ENCODE data around the gene CDH10. TPM values are rescaled to one million over a fixed set of nuclear protein-coding genes. Genes with fewer than 3 reads are reported as not detected.

The CDH10 gene
- polyA plus RNA-seq, 1 of the 3 experiments (the other 2 are of a cell fraction) = 0.10 TPM

DNA sequence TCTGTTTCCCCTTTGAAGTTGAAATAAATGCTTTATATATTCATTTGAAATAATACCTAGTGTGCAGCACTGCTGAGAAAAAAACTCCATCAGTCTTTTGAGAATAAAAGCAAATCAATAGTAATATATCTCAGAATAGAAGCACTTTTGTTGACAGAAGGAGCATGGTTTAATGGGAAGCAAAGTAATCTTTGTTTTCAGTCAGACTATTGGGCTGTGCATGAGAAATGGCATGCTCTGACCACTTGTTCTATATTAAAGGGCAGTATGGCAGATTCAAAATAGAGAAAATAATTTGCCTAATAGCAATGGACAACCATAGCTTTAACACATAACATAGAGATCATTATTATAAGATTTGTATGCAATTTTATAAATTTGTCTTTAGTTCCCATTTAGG is 12.4 kb downstream of the CDH10 start:
- Histone ChIP-seq H3K9ac (no peak overlapping the region), H3K4me2 (no peak overlapping the region), H3K9me3 (no peaks in the 10 kb centered on the region), H3K79me2 (ENCODE audit: insufficient read depth) (no peaks in the 10 kb centered on the region), H3K27ac (ENCODE audit: low read depth in 2 of 2, low read length in 1 of 2) (no peak overlapping the region), H3K4me1 (ENCODE audit: control insufficient read depth in 1 of 2, insufficient read depth in 2 of 2, low read depth in 1 of 2, low read length in 1 of 2) (no peaks in the 10 kb centered on the region), H3K4me3 (ENCODE audit: low read depth in 2 of 2, low read length in 1 of 2) (no peak overlapping the region), H3K36me3 (replicated peaks in 1 of 2; ENCODE audit: control insufficient read depth in 1 of 2, insufficient read depth in 2 of 2, low read length in 1 of 2) (no peaks in the 10 kb centered on the region), H3F3A (replicated peaks; ENCODE audit: insufficient read depth) (no peaks in the 10 kb centered on the region), H4K20me1 (ENCODE audit: insufficient read depth) (no peaks in the 10 kb centered on the region), H3K9me2 (no peaks in the 10 kb centered on the region), H2AFZ (ENCODE audit: low read depth) (no peak overlapping the region), H3K27me3 (ENCODE audit: insufficient read depth) (no peaks in the 10 kb centered on the region)
- TF ChIP-seq, protein P1, sequence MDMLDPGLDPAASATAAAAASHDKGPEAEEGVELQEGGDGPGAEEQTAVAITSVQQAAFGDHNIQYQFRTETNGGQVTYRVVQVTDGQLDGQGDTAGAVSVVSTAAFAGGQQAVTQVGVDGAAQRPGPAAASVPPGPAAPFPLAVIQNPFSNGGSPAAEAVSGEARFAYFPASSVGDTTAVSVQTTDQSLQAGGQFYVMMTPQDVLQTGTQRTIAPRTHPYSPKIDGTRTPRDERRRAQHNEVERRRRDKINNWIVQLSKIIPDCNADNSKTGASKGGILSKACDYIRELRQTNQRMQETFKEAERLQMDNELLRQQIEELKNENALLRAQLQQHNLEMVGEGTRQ (IDR thresholded peaks at IDR 0.05; ENCODE audit: borderline replicate concordance, low read depth, low read length) = no peak
- TF ChIP-seq, protein P2, sequence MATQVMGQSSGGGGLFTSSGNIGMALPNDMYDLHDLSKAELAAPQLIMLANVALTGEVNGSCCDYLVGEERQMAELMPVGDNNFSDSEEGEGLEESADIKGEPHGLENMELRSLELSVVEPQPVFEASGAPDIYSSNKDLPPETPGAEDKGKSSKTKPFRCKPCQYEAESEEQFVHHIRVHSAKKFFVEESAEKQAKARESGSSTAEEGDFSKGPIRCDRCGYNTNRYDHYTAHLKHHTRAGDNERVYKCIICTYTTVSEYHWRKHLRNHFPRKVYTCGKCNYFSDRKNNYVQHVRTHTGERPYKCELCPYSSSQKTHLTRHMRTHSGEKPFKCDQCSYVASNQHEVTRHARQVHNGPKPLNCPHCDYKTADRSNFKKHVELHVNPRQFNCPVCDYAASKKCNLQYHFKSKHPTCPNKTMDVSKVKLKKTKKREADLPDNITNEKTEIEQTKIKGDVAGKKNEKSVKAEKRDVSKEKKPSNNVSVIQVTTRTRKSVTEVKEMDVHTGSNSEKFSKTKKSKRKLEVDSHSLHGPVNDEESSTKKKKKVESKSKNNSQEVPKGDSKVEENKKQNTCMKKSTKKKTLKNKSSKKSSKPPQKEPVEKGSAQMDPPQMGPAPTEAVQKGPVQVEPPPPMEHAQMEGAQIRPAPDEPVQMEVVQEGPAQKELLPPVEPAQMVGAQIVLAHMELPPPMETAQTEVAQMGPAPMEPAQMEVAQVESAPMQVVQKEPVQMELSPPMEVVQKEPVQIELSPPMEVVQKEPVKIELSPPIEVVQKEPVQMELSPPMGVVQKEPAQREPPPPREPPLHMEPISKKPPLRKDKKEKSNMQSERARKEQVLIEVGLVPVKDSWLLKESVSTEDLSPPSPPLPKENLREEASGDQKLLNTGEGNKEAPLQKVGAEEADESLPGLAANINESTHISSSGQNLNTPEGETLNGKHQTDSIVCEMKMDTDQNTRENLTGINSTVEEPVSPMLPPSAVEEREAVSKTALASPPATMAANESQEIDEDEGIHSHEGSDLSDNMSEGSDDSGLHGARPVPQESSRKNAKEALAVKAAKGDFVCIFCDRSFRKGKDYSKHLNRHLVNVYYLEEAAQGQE (IDR thresholded peaks at IDR 0.05; ENCODE audit: low read depth, low read length) = no peak
- TF ChIP-seq EP300 (IDR thresholded peaks at IDR 0.05; ENCODE audit: borderline replicate concordance in 1 of 2, low read depth in 1 of 2, low read length in 1 of 2) (no peak), MEF2A (IDR thresholded peaks at IDR 0.05; ENCODE audit: borderline replicate concordance, low read depth) (no peak), NRF1 (IDR thresholded peaks at IDR 0.05; ENCODE audit: low read depth, low read length) (no peak), ELF1 (IDR thresholded peaks at IDR 0.05) (no peak), TAF1 (IDR thresholded peaks at IDR 0.05; ENCODE audit: borderline replicate concordance, low read depth, low read length) (no peak)
- ChIA-PET POLR2A (no interaction called here), CTCF (interaction anchor here (1.1 kb wide), 1 partner anchor 14 kb away, joined by 3 read pairs; no protein-coding TSS in a partner anchor)
- no peak for DNase-seq

GRCh38 chr5:24630918-24631317 is 13.9 kb downstream of the CDH10 start:
- Histone ChIP-seq H3K4me3 (ENCODE audit: low read depth in 2 of 2, low read length in 1 of 2) (no peak overlapping the region), H3K9me3 (no peaks in the 10 kb centered on the region), H3K4me2 (no peak overlapping the region), H3K4me1 (ENCODE audit: control insufficient read depth in 1 of 2, insufficient read depth in 2 of 2, low read depth in 1 of 2, low read length in 1 of 2) (no peaks in the 10 kb centered on the region), H2AFZ (ENCODE audit: low read depth) (no peak overlapping the region), H3K9ac (no peak overlapping the region), H3F3A (replicated peaks; ENCODE audit: insufficient read depth) (no peaks in the 10 kb centered on the region), H3K27me3 (ENCODE audit: insufficient read depth) (no peaks in the 10 kb centered on the region), H3K79me2 (ENCODE audit: insufficient read depth) (no peaks in the 10 kb centered on the region), H3K36me3 (replicated peaks in 1 of 2; ENCODE audit: control insufficient read depth in 1 of 2, insufficient read depth in 2 of 2, low read length in 1 of 2) (no peaks in the 10 kb centered on the region), H3K9me2 (no peaks in the 10 kb centered on the region), H3K27ac (ENCODE audit: low read depth in 2 of 2, low read length in 1 of 2) (no peak overlapping the region), H4K20me1 (ENCODE audit: insufficient read depth) (no peaks in the 10 kb centered on the region)
- CTCF ChIA-PET = interaction anchor here (0.9 kb wide), 1 partner anchor 9 kb away, joined by 3 read pairs; no protein-coding TSS in a partner anchor
- POLR2A ChIA-PET = no interaction called here
- no peak for DNase-seq
- TF ChIP-seq NFIC (IDR thresholded peaks at IDR 0.05; ENCODE audit: borderline replicate concordance) = no peak
- no peak for TF ChIP-seq RFX5 (IDR thresholded peaks at IDR 0.05; ENCODE audit: low read length)
- no peak for TF ChIP-seq IRF3 (IDR thresholded peaks at IDR 0.05; ENCODE audit: low read depth, low read length)
- TF ChIP-seq GABPA (IDR thresholded peaks at IDR 0.05; ENCODE audit: low read depth) = no peak
- TF ChIP-seq MEF2A (IDR thresholded peaks at IDR 0.05; ENCODE audit: borderline replicate concordance, low read depth) = no peak
- no peak for TF ChIP-seq FOSL2 (IDR thresholded peaks at IDR 0.05; ENCODE audit: borderline replicate concordance, low read depth)
- TF ChIP-seq TAF1 (IDR thresholded peaks at IDR 0.05; ENCODE audit: borderline replicate concordance, low read depth, low read length) = no peak
- TF ChIP-seq, protein P3, sequence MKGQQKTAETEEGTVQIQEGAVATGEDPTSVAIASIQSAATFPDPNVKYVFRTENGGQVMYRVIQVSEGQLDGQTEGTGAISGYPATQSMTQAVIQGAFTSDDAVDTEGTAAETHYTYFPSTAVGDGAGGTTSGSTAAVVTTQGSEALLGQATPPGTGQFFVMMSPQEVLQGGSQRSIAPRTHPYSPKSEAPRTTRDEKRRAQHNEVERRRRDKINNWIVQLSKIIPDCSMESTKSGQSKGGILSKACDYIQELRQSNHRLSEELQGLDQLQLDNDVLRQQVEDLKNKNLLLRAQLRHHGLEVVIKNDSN (IDR thresholded peaks at IDR 0.05; ENCODE audit: borderline replicate concordance, low read depth) = no peak
- no peak for TF ChIP-seq RCOR1 (IDR thresholded peaks at IDR 0.05; ENCODE audit: low read length)
- TF ChIP-seq RXRA (IDR thresholded peaks at IDR 0.05; ENCODE audit: borderline replicate concordance, low read depth) = no peak
- TF ChIP-seq RAD21 (IDR thresholded peaks at IDR 0.05; ENCODE audit: low read length) = no peak
- TF ChIP-seq ELF1 (IDR thresholded peaks at IDR 0.05) = no peak
- TF ChIP-seq YY1 (IDR thresholded peaks at IDR 0.05; ENCODE audit: low read depth) = no peak
- no peak for TF ChIP-seq SMC3 (IDR thresholded peaks at IDR 0.05; ENCODE audit: low read depth, low read length)
- no peak for TF ChIP-seq EP300 (IDR thresholded peaks at IDR 0.05; ENCODE audit: borderline replicate concordance in 1 of 2, low read depth in 1 of 2, low read length in 1 of 2)
- no peak for TF ChIP-seq JUND (IDR thresholded peaks at IDR 0.05)
- TF ChIP-seq, protein P4, sequence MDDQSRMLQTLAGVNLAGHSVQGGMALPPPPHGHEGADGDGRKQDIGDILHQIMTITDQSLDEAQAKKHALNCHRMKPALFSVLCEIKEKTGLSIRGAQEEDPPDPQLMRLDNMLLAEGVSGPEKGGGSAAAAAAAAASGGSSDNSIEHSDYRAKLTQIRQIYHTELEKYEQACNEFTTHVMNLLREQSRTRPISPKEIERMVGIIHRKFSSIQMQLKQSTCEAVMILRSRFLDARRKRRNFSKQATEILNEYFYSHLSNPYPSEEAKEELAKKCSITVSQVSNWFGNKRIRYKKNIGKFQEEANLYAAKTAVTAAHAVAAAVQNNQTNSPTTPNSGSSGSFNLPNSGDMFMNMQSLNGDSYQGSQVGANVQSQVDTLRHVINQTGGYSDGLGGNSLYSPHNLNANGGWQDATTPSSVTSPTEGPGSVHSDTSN (IDR thresholded peaks at IDR 0.05) = no peak
- TF ChIP-seq, protein P1 (IDR thresholded peaks at IDR 0.05; ENCODE audit: borderline replicate concordance, low read depth, low read length) = no peak
